Neural crest cell (in vitro differentiated cells): ENCODE results near the gene RGS1. TPM values are rescaled to one million over a fixed set of nuclear protein-coding genes. Genes with fewer than 3 reads are reported as not detected.

Source experiments
- DNase-seq: peaks from one replicate; pipeline ENCODE4 v3.0.0; 2021; ENCODE audit warnings: low read depth, mixed read lengths, low spot score
- H3K27ac Mint-ChIP-seq: one replicate; pipeline ENCODE4 v1.8.0; 2021; ENCODE audit warnings: mild to moderate bottlenecking, mixed read lengths; ENCODE audit not compliant: unreplicated experiment
- H3K27me3 Mint-ChIP-seq: 2 replicates; pipeline ENCODE4 v1.8.0; 2021; ENCODE audit warnings: low read depth, mild to moderate bottlenecking, mixed read lengths
- H3K36me3 Mint-ChIP-seq: 2 replicates; pipeline ENCODE4 v1.8.0; 2021; ENCODE audit warnings: low read depth, mild to moderate bottlenecking, mixed read lengths
- H3K4me1 Mint-ChIP-seq: 2 replicates; pipeline ENCODE4 v1.8.0; 2021; ENCODE audit warnings: mixed read lengths
- H3K4me3 Mint-ChIP-seq: one replicate; pipeline ENCODE4 v1.8.0; 2021; ENCODE audit warnings: mild to moderate bottlenecking, mixed read lengths
- H3K9me3 Mint-ChIP-seq: 2 replicates; pipeline ENCODE4 v1.8.0; 2021; ENCODE audit warnings: mixed read lengths
- CTCF ChIP-seq: fragments of 200-600 bp; sonication (generic); conservative IDR thresholded peaks from 2 replicates; pipeline ENCODE4 v1.5.0; 2021; ENCODE audit warnings: antibody characterized with exemption, mild to moderate bottlenecking
- long read RNA-seq: library from polyadenylated mRNA; unstranded; transcript quantifications from one replicate; pipeline ENCODE4 v2.0.0, GENCODE V29; 2020
- total RNA-seq: library from RNA; stranded (reverse); gene quantifications from 2 replicates; pipeline ENCODE4 v1.2.1, GENCODE V29; 2021

RGS1 gene, protein sequence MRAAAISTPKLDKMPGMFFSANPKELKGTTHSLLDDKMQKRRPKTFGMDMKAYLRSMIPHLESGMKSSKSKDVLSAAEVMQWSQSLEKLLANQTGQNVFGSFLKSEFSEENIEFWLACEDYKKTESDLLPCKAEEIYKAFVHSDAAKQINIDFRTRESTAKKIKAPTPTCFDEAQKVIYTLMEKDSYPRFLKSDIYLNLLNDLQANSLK
- not detected in 2 replicates for total RNA-seq
- long read RNA-seq, result 0 reads

DNA sequence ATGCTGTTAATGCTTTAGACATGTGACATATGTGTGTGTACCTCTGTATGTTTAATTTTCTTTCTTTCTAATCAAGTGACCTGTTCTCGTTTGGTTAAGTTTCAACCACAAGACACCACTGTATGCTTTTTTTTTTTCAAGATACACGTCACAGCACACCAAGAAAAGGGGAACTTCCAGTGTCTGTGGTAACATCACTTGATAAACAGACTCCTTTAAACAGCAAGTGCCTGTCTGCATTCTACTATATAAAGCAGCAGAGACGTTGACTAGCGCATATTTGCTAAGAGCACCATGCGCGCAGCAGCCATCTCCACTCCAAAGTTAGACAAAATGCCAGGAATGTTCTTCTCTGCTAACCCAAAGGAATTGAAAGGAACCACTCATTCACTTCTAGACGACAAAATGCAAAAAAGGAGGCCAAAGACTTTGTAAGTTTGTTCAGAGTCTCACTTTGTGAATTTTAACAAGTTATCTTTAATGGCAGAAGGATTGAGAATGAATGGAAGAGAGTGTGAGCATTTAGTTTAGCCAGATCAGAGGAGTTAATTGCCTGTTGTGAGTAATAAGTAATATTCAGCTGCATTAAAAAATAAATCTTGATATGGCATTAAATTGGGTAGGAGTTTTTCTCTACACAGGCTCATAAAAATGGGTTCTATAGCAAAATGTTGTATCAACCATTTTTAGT is at the start of gene RGS1:
Gene RGS1 (plus strand): TSS at position 275 of the 691 bp plus-strand sequence. CDS start 20 bp downstream, at position 295.
- no peaks in the 10 kb centered on the region for H3K27me3 Mint-ChIP-seq
- no peak for DNase-seq
- H3K27ac Mint-ChIP-seq, result no peak within 1 kb of the TSS
- H3K9me3 Mint-ChIP-seq, result no peaks in the 10 kb centered on the region
- H3K4me1 Mint-ChIP-seq, result peaks cover under 1% of the 10 kb centered on the region
- no peak for TF ChIP-seq CTCF
- no peaks in the 10 kb centered on the region for H3K36me3 Mint-ChIP-seq
- no peak within 1 kb of the TSS for H3K4me3 Mint-ChIP-seq

DNA sequence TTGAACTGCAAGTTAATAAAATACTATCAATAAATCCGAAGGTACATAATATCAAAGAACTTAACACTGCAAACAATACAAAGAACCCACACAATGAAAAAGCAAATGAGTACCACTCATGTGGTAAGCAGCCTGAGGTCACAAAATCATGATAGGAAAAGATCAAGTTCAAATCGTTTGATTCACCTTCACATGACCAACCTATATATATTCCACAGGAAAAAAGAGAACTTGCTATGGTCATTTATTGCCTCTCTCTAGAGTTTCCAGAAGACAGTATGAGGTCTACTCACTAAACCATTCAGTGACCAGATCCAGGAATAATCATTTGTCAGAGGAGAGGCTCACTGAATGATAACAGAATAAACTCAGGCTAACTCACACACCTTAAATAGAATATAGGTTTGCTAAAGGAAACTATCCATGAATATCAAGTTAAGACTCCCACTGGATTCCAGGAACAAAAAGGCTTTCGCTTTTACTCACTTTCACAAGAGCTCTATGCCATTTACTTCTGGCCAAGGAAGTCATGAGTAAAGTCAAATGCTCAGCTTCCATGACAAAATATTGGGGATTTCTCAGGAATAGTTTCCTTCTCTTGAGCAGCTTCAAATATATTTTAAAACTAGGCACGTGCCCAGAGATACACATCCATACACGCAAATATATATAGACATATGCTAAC is 48.3 kb upstream of the RGS1 start:
- Mint-ChIP-seq H3K36me3 (peaks cover 4% of the 10 kb centered on the region), H3K27ac (no peak overlapping the region), H3K9me3 (peaks cover 4% of the 10 kb centered on the region), H3K4me3 (no peak overlapping the region), H3K27me3 (no peaks in the 10 kb centered on the region), H3K4me1 (peaks cover 33% of the 10 kb centered on the region)
- no peak for TF ChIP-seq CTCF
- DNase-seq, result no peak

DNA sequence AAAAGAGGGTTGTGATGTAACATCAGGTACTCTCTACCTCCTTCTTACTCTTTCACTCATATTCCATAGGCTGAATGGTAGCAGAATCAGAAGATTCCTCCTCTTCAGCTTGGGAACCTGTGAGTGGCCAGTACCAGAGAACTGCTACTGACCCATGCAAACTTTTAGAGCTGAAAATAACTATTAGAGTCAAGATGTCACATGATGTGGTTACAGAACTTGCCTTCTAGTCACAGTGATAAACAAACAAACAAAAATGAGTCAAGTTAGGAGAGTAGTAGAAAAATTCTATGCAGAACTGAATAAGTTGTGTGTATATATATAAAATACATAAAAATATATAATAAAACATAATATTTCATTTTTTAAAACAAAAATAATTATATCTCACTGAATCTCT is 47.6 kb upstream of the RGS1 start:
- H3K27ac Mint-ChIP-seq, result no peak overlapping the region
- H3K9me3 Mint-ChIP-seq, result peaks cover 4% of the 10 kb centered on the region
- peaks cover 33% of the 10 kb centered on the region for H3K4me1 Mint-ChIP-seq
- no peak for DNase-seq
- H3K36me3 Mint-ChIP-seq, result peaks cover 4% of the 10 kb centered on the region
- H3K4me3 Mint-ChIP-seq, result no peak overlapping the region
- no peak for TF ChIP-seq CTCF
- no peaks in the 10 kb centered on the region for H3K27me3 Mint-ChIP-seq

DNA sequence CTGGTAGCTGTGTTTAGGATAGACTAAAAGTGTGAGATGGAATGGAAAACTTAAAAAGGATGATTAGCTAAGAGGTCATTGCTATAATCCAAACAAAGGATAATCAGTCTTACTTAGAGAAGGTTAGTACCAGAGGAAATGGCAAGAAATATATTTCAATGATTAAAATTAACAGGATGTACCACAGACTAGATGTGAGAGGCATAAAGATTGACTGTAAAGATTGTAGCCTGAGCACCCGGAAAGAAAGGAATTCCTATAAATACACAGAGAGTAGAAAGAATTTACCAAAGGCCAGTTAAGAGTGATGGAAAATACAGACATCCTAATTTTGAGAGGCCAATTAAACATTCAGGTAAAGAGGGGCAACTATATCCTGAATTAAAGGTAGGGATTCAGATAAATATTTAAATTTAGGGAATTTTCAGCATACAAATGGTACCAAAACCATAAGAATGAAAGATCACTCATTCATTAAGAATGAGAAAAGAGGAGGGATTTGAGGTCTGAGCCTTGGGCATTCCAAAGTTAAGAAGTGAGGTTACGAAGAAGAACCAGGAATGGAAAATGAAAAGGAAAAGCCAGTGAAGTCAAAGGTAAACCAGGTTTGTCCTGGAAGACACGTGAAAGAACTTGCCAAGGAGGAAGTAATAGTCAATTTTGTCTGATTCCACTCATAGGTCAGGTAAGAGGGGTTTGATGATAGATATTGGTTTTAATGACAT is 46.4 kb upstream of the RGS1 start:
- TF ChIP-seq CTCF, result no peak
- Mint-ChIP-seq H3K4me1 (peaks cover 33% of the 10 kb centered on the region), H3K4me3 (no peak overlapping the region), H3K27me3 (no peaks in the 10 kb centered on the region), H3K27ac (no peak overlapping the region), H3K9me3 (peaks cover 8% of the 10 kb centered on the region), H3K36me3 (peaks cover 4% of the 10 kb centered on the region)
- no peak for DNase-seq

DNA sequence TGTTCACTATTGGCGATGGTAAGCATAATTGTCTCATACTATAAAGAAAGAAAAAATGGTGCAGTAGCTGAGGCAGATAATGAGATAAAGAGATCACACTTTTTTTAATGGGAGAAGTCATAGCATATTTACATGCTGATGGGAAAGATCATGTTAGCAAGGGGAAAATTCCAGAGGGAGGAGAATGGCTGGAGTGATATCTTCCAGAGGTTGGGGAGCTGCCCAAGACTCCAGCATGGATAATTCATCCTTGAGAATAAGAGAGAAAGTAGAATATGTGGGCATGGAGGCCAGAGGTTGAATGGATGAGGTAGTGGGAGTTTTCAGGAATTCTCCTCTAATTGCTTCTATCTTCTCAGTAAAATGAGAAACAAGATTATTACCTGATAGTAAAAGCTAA is 45.8 kb upstream of the RGS1 start:
- no peak for TF ChIP-seq CTCF
- Mint-ChIP-seq H3K4me1 (peaks cover 28% of the 10 kb centered on the region), H3K27me3 (no peaks in the 10 kb centered on the region), H3K9me3 (peaks cover 8% of the 10 kb centered on the region), H3K36me3 (peaks cover 4% of the 10 kb centered on the region), H3K4me3 (no peak overlapping the region), H3K27ac (no peak overlapping the region)
- no peak for DNase-seq
